Transverse colon (tissue), 4 donors: Measurements from ENCODE around the gene AMFR. TPM values are rescaled to one million over a fixed set of nuclear protein-coding genes. Genes with fewer than 3 reads are reported as not detected.

Source experiments
- DNase-seq: peaks from one replicate; pipeline ENCODE4 v3.0.0-alpha.2; 2019
- H3K27ac ChIP-seq, 4 donors: fragments of 200-600 bp; sonication (generic); 2 replicates each; pipeline ENCODE4 v1.5.1; 2016 to 2018; ENCODE audit warnings: inconsistent platforms in 4 of 4
- H3K27me3 ChIP-seq: fragments of 200-600 bp; sonication (generic); 2 replicates; pipeline ENCODE4 v1.5.1; 2017; ENCODE audit warnings: inconsistent platforms
- H3K36me3 ChIP-seq, 4 donors: fragments of 200-600 bp; sonication (generic); 2 replicates each; pipeline ENCODE4 v1.5.1; 2017 to 2019; ENCODE audit warnings: inconsistent platforms in 4 of 4
- H3K4me1 ChIP-seq, 4 donors: fragments of 200-600 bp; sonication (generic); 2 replicates each; pipeline ENCODE4 v1.5.1; 2017 to 2020; ENCODE audit warnings: inconsistent platforms in 4 of 4
- H3K4me3 ChIP-seq, 4 donors: fragments of 200-600 bp; sonication (generic); 1 replicate in 1 of 4; 2 replicates in 3 of 4; pipeline versions ENCODE4 v1.5.1 to v1.6.1; 2017 to 2019; ENCODE audit warnings: inconsistent platforms in 4 of 4
- H3K9me3 ChIP-seq, 2 donors: fragments of 200-600 bp; sonication (generic); 2 replicates each; pipeline ENCODE4 v1.5.1; 2017 to 2019; ENCODE audit warnings: inconsistent platforms in 2 of 2
- EP300 ChIP-seq: sonication (generic); formaldehyde crosslinking; IDR thresholded peaks from one replicate; pipeline ENCODE4 v1.6.1; 2017; ENCODE audit warnings: antibody characterized with exemption, low read depth
- POLR2A ChIP-seq: fragments of 450-650 bp; IDR thresholded peaks from one replicate; pipeline ENCODE4 v1.6.1; 2016; ENCODE audit warnings: antibody characterized with exemption, mild to moderate bottlenecking, moderate library complexity
- POLR2AphosphoS5 ChIP-seq, 3 donors: sonication (generic); formaldehyde crosslinking; IDR thresholded peaks; one replicate each; pipeline ENCODE4 v1.6.1; 2016; ENCODE audit warnings: antibody characterized with exemption in 3 of 3
- WGBS, 2 donors: methylation state at CpG; one replicate each; pipeline ENCODE4 v1.1.5; 2018; ENCODE audit warnings: low coverage in 1 of 2; 5-methylcytosine and 5-hydroxymethylcytosine counted together
- in situ Hi-C, 4 donors: fragments of 200-750 bp; cut with MboI; loops; one replicate each; pipeline versions ENCODE4 v1.15.0 to v1.15.1; 2017; ENCODE audit warnings: low sequenced_read_pairs in 3 of 4, low pct_ligation_motif_present in 1 of 4, low pct_unique_long_range_greater_than_20kb in 1 of 4
- intact Hi-C: fragments of 100-400 bp; cut with DNase I; formaldehyde crosslinking; loops from one replicate; pipeline ENCODE4 v1.15.1; 2023; ENCODE audit warnings: low total_unique reads
- total RNA-seq, 4 donors: library from RNA; depleted of rRNA; stranded (reverse); fragments of >200 nt; gene quantifications; one replicate each; pipeline ENCODE4 v1.1.0, GENCODE V29; 2016
- TF ChIP-seq, protein P1 (sequence below), 5 experiments: fragments of 200-600 bp in 3 of 5; fragments of 450-650 bp in 2 of 5; sonication (generic) in 3 of 5; IDR thresholded peaks; 1 replicate in 2 of 5; 2 replicates in 3 of 5; pipeline ENCODE4 v1.5.1; 2016 to 2017; ENCODE audit warnings: antibody characterized with exemption in 5 of 5, inconsistent platforms in 3 of 5, mild to moderate bottlenecking in 2 of 5, moderate library complexity in 1 of 5

The AMFR gene
- total RNA-seq, 4 donors from 2014 or later, result 60.7 to 156 (median 114) TPM

DNA sequence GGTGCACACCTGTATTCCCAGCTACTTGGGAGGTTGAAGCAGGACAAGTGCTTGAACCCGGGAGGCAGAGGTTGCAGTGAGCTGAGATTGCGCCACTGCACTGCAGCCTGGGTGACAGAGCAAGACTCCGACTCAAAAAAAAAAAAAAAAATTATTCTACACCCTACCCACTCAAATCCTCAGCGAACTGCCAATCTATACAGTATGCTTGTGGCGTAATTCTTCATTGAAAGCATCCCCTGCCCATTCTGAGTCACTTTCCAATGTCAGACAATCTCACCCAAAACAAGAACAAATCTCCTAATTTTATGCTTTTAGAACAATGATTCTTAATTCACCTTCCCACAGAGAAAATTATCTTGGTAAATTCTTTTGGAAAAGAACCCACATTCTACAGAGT is 12.0 kb downstream of the AMFR start:
- Histone ChIP-seq H3K27ac (no peak overlapping the region), H3K9me3 (no peaks in the 10 kb centered on the region), H3K36me3 (peaks cover 0 to 10% (median 4%) of the 10 kb centered on the region in 4 donors), H3K4me3 (no peak overlapping the region), H3K27me3 (no peaks in the 10 kb centered on the region), H3K4me1 (peaks cover 3 to 16% (median 7%) of the 10 kb centered on the region in 4 donors)
- intact Hi-C loops, result no loop called here
- WGBS, 2 donors, result 73 to 74% methylated on average over 5 of the region's 5 CpGs
- no peak for DNase-seq
- TF ChIP-seq, protein P1, sequence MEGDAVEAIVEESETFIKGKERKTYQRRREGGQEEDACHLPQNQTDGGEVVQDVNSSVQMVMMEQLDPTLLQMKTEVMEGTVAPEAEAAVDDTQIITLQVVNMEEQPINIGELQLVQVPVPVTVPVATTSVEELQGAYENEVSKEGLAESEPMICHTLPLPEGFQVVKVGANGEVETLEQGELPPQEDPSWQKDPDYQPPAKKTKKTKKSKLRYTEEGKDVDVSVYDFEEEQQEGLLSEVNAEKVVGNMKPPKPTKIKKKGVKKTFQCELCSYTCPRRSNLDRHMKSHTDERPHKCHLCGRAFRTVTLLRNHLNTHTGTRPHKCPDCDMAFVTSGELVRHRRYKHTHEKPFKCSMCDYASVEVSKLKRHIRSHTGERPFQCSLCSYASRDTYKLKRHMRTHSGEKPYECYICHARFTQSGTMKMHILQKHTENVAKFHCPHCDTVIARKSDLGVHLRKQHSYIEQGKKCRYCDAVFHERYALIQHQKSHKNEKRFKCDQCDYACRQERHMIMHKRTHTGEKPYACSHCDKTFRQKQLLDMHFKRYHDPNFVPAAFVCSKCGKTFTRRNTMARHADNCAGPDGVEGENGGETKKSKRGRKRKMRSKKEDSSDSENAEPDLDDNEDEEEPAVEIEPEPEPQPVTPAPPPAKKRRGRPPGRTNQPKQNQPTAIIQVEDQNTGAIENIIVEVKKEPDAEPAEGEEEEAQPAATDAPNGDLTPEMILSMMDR (IDR thresholded peaks at IDR 0.05), result no peak
- TF ChIP-seq POLR2A (no peak), POLR2AphosphoS5 (IDR thresholded peaks at IDR 0.05) (no peak), EP300 (no peak)
- in situ Hi-C loops, result no loop called here

DNA sequence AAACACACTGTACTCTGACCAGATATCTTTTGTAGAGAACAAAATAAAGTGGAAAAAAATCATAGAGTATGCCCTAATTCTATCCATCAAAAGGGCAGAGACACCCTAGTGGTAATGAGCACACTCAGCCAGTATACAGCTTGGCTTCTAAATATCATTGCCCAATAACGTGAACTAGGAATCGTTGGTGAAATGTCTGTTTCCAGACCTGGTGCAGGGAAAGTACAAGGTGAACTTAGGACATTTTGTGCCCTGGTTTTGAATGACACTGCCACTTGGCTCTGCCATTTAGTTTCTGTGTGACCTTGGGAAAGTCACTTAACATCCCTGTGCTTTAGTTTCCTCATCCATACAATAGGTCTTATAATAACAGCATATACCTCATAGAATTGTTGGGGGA is 13.7 kb downstream of the AMFR start:
- intact Hi-C loops, result no loop called here
- in situ Hi-C loops, result no loop called here
- Histone ChIP-seq H3K4me1 (peaks cover 3 to 24% (median 9%) of the 10 kb centered on the region in 4 donors), H3K27me3 (no peaks in the 10 kb centered on the region), H3K36me3 (peaks cover 0 to 23% (median 11%) of the 10 kb centered on the region in 4 donors), H3K27ac (no peak overlapping the region), H3K9me3 (no peaks in the 10 kb centered on the region), H3K4me3 (no peak overlapping the region)
- no peak for DNase-seq
- 87 to 94% methylated on average over 2 of the region's 2 CpGs for WGBS, 2 donors
- TF ChIP-seq POLR2AphosphoS5 (IDR thresholded peaks at IDR 0.05) (no peak), POLR2A (no peak), EP300 (no peak)
- TF ChIP-seq, protein P1 (IDR thresholded peaks at IDR 0.05), result no peak

DNA sequence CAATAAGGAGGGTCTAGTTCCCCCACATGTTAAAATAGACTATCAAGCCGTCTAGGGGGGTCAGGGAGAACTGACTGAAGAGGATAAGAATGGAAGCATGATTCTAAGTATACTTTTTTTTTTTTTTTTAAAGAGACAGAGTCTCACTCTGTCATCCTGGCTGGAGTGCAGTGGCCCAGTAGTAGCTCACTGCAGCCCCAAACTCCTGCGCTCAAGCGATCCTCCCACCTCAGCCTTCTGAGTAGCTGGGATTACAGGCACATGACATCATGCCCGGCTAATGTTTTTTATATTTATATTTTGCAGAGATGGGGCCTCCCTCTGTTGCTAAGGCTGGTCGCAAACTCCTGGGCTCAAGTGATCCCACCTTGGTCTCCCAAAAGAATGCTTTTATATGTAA is 14.2 kb downstream of the AMFR start:
- Histone ChIP-seq H3K9me3 (no peaks in the 10 kb centered on the region), H3K27me3 (no peaks in the 10 kb centered on the region), H3K27ac (no peak overlapping the region), H3K36me3 (peaks cover 0 to 23% (median 11%) of the 10 kb centered on the region in 4 donors), H3K4me1 (peaks cover 3 to 24% (median 9%) of the 10 kb centered on the region in 4 donors), H3K4me3 (no peak overlapping the region)
- TF ChIP-seq EP300, result no peak
- no peak for TF ChIP-seq POLR2A
- no peak for TF ChIP-seq POLR2AphosphoS5 (IDR thresholded peaks at IDR 0.05)
- TF ChIP-seq, protein P1 (IDR thresholded peaks at IDR 0.05), result no peak
- 71 to 77% methylated on average over 3 to 5 of the region's 5 CpGs for WGBS, 2 donors
- DNase-seq, result no peak
- in situ Hi-C loops (no loop called here), intact Hi-C loops (no loop called here)

DNA sequence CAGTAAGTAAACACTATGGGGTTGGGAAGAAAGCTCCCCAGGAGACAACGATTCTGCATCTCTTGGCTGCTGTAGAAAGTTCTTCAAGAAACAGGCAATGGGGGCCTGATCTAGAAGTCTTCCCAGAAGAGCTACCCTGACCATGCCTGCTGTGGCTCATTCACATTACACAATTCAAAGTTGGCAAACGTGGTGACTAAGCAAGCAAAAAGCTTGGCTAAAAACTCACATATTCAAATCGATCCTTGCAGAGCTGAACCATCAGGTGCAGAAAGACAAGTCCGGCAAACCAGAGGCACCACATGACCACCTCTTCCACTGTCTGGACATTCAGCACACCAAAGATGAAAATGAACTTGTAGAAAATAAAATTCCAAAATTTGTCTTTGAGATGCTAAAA is 16.1 kb downstream of the AMFR start:
- H3K27me3 ChIP-seq, result no peaks in the 10 kb centered on the region
- peaks cover 0 to 35% (median 15%) of the 10 kb centered on the region in 4 donors for H3K36me3 ChIP-seq
- TF ChIP-seq POLR2AphosphoS5 (IDR thresholded peaks at IDR 0.05), result no peak
- TF ChIP-seq, protein P1 (IDR thresholded peaks at IDR 0.05), result no peak
- no peak for TF ChIP-seq EP300
- TF ChIP-seq POLR2A, result no peak
- intact Hi-C loops, result no loop called here
- peaks cover 3 to 20% (median 9%) of the 10 kb centered on the region in 4 donors for H3K4me1 ChIP-seq
- no peaks in the 10 kb centered on the region for H3K9me3 ChIP-seq
- DNase-seq, result no peak
- in situ Hi-C loops, result no loop called here
- H3K27ac ChIP-seq, result peak overlapping the region; percentile 33 to 81 (median 73)
- WGBS, 2 donors, result 47 to 59% methylated on average over 3 to 4 of the region's 4 CpGs
- no peak overlapping the region for H3K4me3 ChIP-seq
